NCI-H187 (cell line): ENCODE results near the gene CCDC172.

Source experiments
- DNase-seq, 2 experiments: peaks; one replicate each; lab custom pipeline; 2025; lab: John Stamatoyannopoulos, UW

CCDC172 gene, protein sequence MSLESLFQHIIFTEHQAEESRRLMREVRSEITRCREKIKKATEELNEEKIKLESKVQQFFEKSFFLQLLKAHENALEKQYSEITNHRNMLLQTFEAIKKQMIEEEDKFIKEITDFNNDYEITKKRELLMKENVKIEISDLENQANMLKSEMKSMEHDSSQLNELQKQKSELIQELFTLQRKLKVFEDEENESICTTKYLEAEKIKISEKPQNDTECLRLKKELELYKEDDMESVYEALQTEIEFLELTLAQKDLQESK

GRCh38 chr10:116324227-116324950 is at the start of gene CCDC172:
CCDC172 (plus strand) TSS chr10:116324448; CDS start chr10:116325012, 564 bp downstream.
- no peak for DNase-seq

GRCh38 chr10:116276981-116277380 is 47.3 kb upstream of the CCDC172 start:
- DNase-seq = no peak

DNA sequence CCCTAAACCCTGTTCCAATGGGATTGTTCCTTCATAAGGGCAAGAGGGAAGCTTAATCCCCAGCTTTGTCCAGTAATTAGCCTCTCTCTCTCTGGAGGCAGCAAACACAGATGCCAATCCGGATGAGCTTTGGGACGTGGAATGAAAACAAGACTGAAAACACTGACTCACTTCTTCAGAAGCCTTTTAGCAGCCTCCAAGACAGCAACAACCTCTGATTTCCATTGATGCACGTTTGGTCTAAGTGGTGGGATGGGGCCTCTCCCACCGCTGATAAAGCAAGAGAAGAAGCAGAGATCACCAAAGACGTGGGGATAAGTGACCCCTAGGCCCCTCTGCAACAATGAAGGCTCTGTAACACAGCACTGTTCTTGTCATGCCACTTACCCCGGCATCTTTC is 45.4 kb upstream of the CCDC172 start:
- DNase-seq = no peak

GRCh38 chr10:116281775-116282174 is 42.5 kb upstream of the CCDC172 start:
- DNase-seq = no peak

DNA sequence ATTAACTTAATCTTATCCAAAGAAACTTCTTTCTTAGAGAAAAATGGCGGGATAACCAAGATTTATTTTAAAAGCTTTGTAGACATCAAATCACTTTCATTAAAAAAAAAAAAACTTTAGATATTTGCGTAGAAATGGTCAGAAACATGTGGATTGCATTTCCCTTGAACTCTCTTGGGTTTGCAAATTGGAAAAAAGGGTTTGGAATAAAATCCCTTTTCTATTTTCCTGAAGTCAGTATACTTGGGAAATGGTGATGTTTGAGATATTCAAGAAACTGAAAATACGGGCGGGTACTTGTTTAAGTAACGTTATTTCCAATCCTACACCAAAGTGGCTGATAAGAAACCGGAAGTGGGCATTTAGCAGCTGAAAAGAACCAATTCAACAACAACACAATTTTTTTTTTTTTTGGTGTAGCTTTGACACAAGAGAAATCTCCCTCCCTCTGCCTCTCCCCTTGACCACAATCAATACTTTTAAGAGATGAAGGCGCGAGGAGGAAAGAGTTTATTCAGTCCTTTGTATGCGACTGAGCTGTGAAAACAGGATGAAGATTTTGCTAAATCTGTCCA is 37.5 kb upstream of the CCDC172 start:
- no peak for DNase-seq

DNA sequence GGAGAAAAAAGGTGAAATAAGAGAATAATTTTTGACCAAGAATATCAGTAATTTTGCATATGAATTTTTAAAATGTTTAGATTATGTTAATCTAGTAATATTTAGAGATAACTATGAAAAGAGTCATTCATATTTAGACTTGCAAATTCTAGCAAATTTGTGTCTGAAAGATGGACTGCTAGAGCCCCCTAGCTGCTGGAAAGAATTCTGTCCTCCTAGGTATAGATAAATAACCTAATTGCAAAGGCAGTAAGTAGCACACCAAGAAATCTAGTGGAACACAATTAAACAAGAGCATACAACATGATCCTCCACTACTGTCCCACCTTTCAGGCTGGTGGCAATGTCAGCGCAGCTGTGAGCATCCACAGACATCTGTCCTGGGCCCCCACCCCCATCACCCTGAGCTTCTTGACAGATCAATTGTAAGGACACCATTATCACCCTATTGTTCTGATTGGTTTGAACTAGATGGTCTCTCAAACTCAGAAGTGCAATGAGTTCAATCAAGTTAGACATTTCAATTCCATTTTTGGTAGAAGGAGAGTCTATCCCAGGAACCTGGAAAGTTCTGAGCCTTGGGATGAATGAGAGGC is 36.2 kb upstream of the CCDC172 start:
- DNase-seq = no peak

GRCh38 chr10:116289652-116290051 is 34.6 kb upstream of the CCDC172 start:
- DNase-seq = no peak

DNA sequence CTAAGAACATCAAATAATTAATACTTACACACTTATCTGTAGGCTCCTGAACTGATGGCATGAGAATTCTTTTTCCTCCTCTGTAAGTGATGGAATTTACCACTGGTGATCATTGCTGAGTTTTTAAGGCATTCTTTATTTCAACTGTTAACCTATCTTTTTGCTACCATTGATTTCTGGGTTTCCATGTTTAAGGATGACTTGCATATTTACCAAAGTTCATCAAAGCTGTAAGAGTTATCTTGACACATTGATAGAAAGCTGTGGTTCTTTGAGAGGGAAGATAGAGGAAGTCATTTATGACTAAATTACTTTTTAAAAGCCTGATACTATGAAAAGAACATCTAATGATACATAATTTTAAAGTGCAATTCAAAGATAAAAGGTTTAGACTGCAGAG is 31.8 kb upstream of the CCDC172 start:
- DNase-seq = no peak

- DNase-seq = no peak
Measured at GRCh38 chr10:116296291-116296721, 27.9 kb upstream of the CCDC172 start.

- DNase-seq = no peak
Measured at GRCh38 chr10:116298586-116298985, 25.7 kb upstream of the CCDC172 start.

DNA sequence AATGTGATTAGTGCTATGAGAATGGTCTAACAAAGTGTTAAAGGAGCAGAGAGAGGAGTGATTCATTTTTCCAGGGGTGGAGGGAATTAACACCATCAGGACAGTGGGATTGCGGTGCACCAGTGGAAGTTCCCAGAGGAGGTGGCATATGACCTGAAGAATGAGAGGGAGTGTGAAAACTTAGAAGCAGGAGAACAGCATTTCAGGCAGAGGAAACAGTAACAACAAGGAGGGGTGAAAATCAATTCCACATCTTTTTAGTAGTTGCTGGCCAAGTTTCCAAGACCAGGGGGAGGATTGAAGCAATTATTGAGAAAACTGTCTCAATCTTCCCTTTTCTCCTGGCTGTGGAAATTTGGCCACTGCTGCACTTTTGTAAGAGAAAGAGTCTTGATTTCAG is 23.7 kb upstream of the CCDC172 start:
- no peak for DNase-seq

GRCh38 chr10:116304923-116305322 is 19.3 kb upstream of the CCDC172 start:
- DNase-seq = no peak

GRCh38 chr10:116306847-116307246 is 17.4 kb upstream of the CCDC172 start:
- no peak for DNase-seq

GRCh38 chr10:116307455-116307854 is 16.8 kb upstream of the CCDC172 start:
- no peak for DNase-seq

- DNase-seq = peak in 1 of 2 experiments; percentile 1
Measured at GRCh38 chr10:116311016-116311415, 13.2 kb upstream of the CCDC172 start.

GRCh38 chr10:116311706-116312490 is 12.3 kb upstream of the CCDC172 start:
- DNase-seq = no peak

DNA sequence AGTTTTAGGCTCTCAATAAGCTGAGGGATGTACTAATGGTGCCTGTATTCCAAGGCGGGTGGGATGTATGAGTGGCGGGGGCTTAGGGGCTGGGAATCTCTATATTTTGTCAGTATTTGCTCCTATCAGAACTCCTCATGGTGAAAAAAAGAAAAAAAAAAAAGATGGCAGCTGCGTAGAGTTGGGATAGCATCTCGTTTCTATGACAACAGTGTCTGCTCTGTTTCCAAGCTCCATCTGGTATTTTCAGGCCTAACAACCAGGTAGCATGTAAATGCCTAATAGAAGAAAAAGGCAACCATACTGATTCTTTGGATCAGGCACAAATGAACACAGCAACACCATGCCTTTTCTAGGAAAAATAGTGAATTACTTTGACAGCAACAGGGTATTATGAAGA is 11.7 kb upstream of the CCDC172 start:
- DNase-seq = no peak

- no peak for DNase-seq
Measured at GRCh38 chr10:116316503-116316902, 7.7 kb upstream of the CCDC172 start.

GRCh38 chr10:116324951-116325635 is 845 bp downstream of the CCDC172 start:
- no peak for DNase-seq

- no peak for DNase-seq
Measured at GRCh38 chr10:116325987-116326386, 1.7 kb downstream of the CCDC172 start.

DNA sequence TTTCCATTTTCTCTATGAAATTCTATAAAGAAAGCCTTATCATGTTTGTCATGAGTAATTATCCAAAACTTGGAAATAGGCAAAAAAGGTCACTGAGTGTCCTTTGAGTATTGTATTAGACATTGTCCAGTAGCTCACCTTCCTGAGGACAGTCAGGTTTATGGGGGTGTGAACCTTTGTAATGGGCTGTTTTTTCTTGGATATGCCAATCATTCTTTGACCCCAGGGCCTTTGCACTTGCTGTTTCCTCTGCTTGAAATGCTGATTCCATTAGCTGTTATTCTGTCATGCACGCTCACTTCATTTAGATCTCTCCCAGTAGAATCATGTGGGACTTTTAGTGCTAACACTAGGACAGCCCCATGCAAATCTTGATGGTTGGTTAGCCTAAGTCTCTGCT is 4.9 kb downstream of the CCDC172 start:
- DNase-seq = no peak
